DOHH2 (cell line): ENCODE data around the gene PAK2.
"Not testable (repeated sequence)": the region's sequence is repeated elsewhere in the genome, so short reads cannot be mapped to it uniquely, and the experiment has no call there.

Experiments
- H3F3A ChIP-seq: fragments of 200-600 bp; sonication (generic), shearing (Covaris generic); 2 replicates; pipeline ENCODE4 v1.6.0; 2016; ENCODE audit warnings: antibody characterized with exemption, mild to moderate bottlenecking; ENCODE audit not compliant: control insufficient read depth, insufficient read depth
- H3K27ac ChIP-seq: fragments of 200-600 bp; sonication (generic); 2 replicates; pipeline ENCODE4 v1.5.1; 2014; ENCODE audit warnings: low read depth, mild to moderate bottlenecking, low read length, moderate library complexity
- H3K27me3 ChIP-seq: fragments of 200-600 bp; sonication (generic); 2 replicates; pipeline ENCODE4 v1.6.1; 2014; ENCODE audit warnings: mild to moderate bottlenecking, low read length, mixed read lengths; ENCODE audit not compliant: control insufficient read depth
- H3K36me3 ChIP-seq: fragments of 200-600 bp; sonication (generic); 2 replicates; pipeline ENCODE4 v1.6.1; 2014; ENCODE audit warnings: mild to moderate bottlenecking, low read length, moderate library complexity, mixed read lengths; ENCODE audit not compliant: control insufficient read depth
- H3K4me1 ChIP-seq: fragments of 200-600 bp; sonication (generic); 2 replicates; pipeline ENCODE4 v1.6.1; 2014; ENCODE audit warnings: mild to moderate bottlenecking, low read length, mixed read lengths; ENCODE audit not compliant: control insufficient read depth
- H3K4me2 ChIP-seq: fragments of 200-600 bp; sonication (generic); 2 replicates; pipeline ENCODE4 v1.6.0; 2014; ENCODE audit warnings: mild to moderate bottlenecking, low read length, moderate library complexity
- H3K4me3 ChIP-seq: fragments of 200-600 bp; sonication (generic); 2 replicates; pipeline ENCODE4 v1.5.1; 2014; ENCODE audit warnings: mild to moderate bottlenecking, low read length, mixed read lengths
- H3K79me2 ChIP-seq: fragments of 200-600 bp; sonication (generic); 2 replicates; pipeline ENCODE4 v1.6.1; 2014; ENCODE audit warnings: mild to moderate bottlenecking, low read length, mixed read lengths; ENCODE audit not compliant: control insufficient read depth
- H3K9me2 ChIP-seq: fragments of 200-600 bp; sonication (generic); replicated peaks from 2 replicates; pipeline ENCODE4 v1.6.1; 2014; ENCODE audit warnings: mild to moderate bottlenecking, low read length, mixed read lengths; ENCODE audit not compliant: control insufficient read depth
- H3K9me3 ChIP-seq: fragments of 200-600 bp; sonication (generic); 2 replicates; pipeline ENCODE4 v1.6.1; 2014; ENCODE audit warnings: antibody characterized with exemption, low read length, mixed read lengths; ENCODE audit not compliant: control insufficient read depth, insufficient read depth
- H4K20me1 ChIP-seq: fragments of 200-600 bp; sonication (generic); 2 replicates; pipeline ENCODE4 v1.6.0; 2014; ENCODE audit warnings: low read depth, mild to moderate bottlenecking, antibody characterized with exemption, low read length, moderate library complexity; ENCODE audit not compliant: control insufficient read depth, insufficient read depth
- EZH2phosphoT487 ChIP-seq: fragments of 200-600 bp; sonication (generic); IDR thresholded peaks from 2 replicates; pipeline ENCODE4 v1.6.1; 2017; ENCODE audit warnings: borderline replicate concordance, mild to moderate bottlenecking, antibody characterized with exemption, low read length, moderate library complexity, mixed read lengths
- TF ChIP-seq, protein P1 (sequence below): fragments of 200-600 bp; sonication (generic); IDR thresholded peaks from one replicate; pipeline ENCODE4 v1.5.1; 2014; ENCODE audit warnings: antibody characterized with exemption, mild to moderate bottlenecking, low read depth, low read length; ENCODE audit not compliant: poor library complexity, severe bottlenecking

The PAK2 gene

DNA sequence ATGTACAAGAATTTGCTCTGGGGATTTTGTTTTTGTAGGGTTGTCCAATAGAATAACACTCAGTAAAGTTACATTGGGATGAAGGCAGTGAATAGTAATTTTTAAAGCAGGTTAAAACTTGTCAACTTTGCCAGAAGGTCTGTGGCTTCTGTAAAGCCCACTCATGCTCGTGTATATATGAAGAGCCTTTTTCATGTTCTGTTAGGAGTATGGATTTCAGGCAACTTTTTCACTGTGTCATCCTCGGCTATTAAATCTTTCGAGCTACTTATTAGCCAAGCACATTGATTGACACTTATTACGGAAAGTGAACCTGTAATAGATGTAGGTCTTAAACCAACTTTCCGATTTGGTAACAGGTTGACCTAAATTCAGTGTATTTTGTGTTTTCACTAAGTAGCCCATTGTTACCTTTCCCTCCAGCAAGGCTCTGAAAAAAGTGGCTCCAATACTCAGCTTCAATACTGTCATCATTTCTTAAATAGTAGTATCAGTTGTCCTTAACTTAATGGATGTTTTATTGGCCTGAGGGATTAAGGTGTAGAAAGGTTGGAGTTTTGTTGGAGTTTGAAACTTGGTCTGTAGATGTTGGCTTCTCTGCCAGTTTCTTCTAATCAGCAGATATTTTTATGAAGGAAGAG, 1.7 kb downstream of the PAK2 start:
- H3K79me2 ChIP-seq: peaks cover 69% of the 10 kb centered on the region
- H3K9me3 ChIP-seq: no peaks in the 10 kb centered on the region
- peak overlapping the region; percentile 94 for H3K4me3 ChIP-seq
- H3K4me2 ChIP-seq: peak overlapping the region; percentile 78
- peaks cover 2% of the 10 kb centered on the region; the same call in 1 of the 2 replicates for H3F3A ChIP-seq
- H4K20me1 ChIP-seq: no peaks in the 10 kb centered on the region
- H3K27me3 ChIP-seq: no peaks in the 10 kb centered on the region
- H3K27ac ChIP-seq: peak overlapping the region; percentile 73
- H3K36me3 ChIP-seq: peaks cover 39% of the 10 kb centered on the region
- peaks cover 18% of the 10 kb centered on the region for H3K4me1 ChIP-seq
- TF ChIP-seq, protein P1, sequence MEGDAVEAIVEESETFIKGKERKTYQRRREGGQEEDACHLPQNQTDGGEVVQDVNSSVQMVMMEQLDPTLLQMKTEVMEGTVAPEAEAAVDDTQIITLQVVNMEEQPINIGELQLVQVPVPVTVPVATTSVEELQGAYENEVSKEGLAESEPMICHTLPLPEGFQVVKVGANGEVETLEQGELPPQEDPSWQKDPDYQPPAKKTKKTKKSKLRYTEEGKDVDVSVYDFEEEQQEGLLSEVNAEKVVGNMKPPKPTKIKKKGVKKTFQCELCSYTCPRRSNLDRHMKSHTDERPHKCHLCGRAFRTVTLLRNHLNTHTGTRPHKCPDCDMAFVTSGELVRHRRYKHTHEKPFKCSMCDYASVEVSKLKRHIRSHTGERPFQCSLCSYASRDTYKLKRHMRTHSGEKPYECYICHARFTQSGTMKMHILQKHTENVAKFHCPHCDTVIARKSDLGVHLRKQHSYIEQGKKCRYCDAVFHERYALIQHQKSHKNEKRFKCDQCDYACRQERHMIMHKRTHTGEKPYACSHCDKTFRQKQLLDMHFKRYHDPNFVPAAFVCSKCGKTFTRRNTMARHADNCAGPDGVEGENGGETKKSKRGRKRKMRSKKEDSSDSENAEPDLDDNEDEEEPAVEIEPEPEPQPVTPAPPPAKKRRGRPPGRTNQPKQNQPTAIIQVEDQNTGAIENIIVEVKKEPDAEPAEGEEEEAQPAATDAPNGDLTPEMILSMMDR: no peak
- TF ChIP-seq EZH2phosphoT487: no peak
- H3K9me2 ChIP-seq: no peaks in the 10 kb centered on the region

DNA sequence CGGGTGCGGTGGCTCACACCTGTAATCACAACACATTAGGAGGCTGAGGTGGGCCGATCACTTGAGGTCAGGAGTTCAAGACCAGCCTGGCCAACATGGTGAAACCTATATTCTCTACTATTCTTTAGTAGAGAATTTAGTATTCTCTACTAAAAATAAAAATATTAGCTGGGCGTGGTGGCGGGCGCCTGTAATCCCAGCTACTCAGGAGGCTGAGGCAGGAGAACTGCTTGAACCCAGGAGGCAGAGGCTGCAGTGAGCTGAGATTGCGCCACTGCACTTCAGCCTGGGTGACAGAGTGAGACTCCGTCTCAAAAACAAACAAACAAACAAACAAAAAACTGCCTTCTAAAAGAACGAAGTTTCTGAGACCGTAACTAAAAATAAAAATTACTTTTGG, 3.9 kb downstream of the PAK2 start:
- H3K36me3 ChIP-seq: peaks cover 48% of the 10 kb centered on the region
- peaks cover 18% of the 10 kb centered on the region for H3K4me1 ChIP-seq
- not testable (repeated sequence) for H3K9me3 ChIP-seq, H3K4me2 ChIP-seq, H4K20me1 ChIP-seq, H3K4me3 ChIP-seq, H3K27me3 ChIP-seq, H3K9me2 ChIP-seq, H3K27ac ChIP-seq, H3F3A ChIP-seq
- peaks cover 91% of the 10 kb centered on the region for H3K79me2 ChIP-seq

DNA sequence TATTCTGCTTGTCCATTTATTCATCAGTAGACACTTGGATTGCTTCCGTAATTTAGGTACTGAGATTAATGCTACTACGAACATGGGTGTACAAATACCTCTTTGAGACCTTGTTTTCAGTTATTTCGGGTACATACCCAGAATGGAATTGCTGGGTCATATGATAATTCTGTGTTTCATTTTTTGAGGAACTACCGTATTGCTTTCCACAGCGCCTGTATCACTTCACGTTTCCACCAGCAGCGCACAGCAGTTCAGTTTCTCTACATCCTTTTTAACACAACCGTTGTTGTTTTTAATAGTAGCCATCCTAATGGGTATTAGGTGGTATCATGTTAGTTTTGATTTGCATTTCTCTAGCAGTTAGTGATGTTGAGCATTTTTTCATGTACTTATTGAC, 9.5 kb downstream of the PAK2 start:
- H3K27me3 ChIP-seq: no peaks in the 10 kb centered on the region
- H3K4me1 ChIP-seq: no peaks in the 10 kb centered on the region
- H3K79me2 ChIP-seq: peaks cover 97% of the 10 kb centered on the region
- H3K9me2 ChIP-seq: no peaks in the 10 kb centered on the region
- no peak overlapping the region for H3K4me3 ChIP-seq
- no peak overlapping the region for H3K4me2 ChIP-seq
- TF ChIP-seq, protein P1: no peak
- TF ChIP-seq EZH2phosphoT487: no peak
- no peak overlapping the region for H3K27ac ChIP-seq
- H4K20me1 ChIP-seq: peaks cover 4% of the 10 kb centered on the region; the same call in 1 of the 2 replicates
- H3F3A ChIP-seq: peaks cover 2% of the 10 kb centered on the region; the same call in 1 of the 2 replicates
- peaks cover 78% of the 10 kb centered on the region for H3K36me3 ChIP-seq
- no peaks in the 10 kb centered on the region for H3K9me3 ChIP-seq

DNA sequence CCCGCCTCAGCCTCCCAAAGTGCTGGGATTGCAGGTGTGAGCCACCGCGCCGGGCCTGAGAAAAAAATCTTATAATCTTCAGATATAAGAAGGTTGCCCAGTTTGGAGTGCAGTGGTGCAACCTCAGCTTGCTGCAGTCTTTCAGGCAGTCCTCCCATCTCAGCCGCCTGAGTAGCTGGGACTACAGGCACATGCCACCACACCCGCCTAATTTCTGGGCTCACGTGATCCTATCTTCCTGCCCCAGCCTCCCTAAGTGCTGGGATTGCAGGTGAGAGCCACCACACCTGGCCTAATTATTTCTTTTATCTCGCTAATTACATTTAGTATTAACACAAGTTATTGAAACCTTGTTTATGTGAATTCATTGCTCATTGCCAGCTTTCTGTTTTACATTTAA, 13.5 kb downstream of the PAK2 start:
- Histone ChIP-seq H3K9me3 (peaks cover 12% of the 10 kb centered on the region), H3F3A (no peaks in the 10 kb centered on the region; the same call in 1 of the 2 replicates), H3K4me1 (no peaks in the 10 kb centered on the region), H3K36me3 (peaks cover 89% of the 10 kb centered on the region), H3K4me3 (no peak overlapping the region), H3K9me2 (no peaks in the 10 kb centered on the region), H4K20me1 (peaks cover 4% of the 10 kb centered on the region; the same call in 1 of the 2 replicates), H3K79me2 (peaks cover 97% of the 10 kb centered on the region), H3K27ac (no peak overlapping the region), H3K27me3 (no peaks in the 10 kb centered on the region), H3K4me2 (no peak overlapping the region)
- no peak for TF ChIP-seq EZH2phosphoT487
- TF ChIP-seq, protein P1: no peak
